NCI-H526 treated with DMSO at 0.1 percent for 48 hours (cell line): ENCODE data around the gene METTL25.

Source experiments
- DNase-seq: peaks from one replicate; lab custom pipeline; 2025; lab: John Stamatoyannopoulos, UW

METTL25 gene

DNA sequence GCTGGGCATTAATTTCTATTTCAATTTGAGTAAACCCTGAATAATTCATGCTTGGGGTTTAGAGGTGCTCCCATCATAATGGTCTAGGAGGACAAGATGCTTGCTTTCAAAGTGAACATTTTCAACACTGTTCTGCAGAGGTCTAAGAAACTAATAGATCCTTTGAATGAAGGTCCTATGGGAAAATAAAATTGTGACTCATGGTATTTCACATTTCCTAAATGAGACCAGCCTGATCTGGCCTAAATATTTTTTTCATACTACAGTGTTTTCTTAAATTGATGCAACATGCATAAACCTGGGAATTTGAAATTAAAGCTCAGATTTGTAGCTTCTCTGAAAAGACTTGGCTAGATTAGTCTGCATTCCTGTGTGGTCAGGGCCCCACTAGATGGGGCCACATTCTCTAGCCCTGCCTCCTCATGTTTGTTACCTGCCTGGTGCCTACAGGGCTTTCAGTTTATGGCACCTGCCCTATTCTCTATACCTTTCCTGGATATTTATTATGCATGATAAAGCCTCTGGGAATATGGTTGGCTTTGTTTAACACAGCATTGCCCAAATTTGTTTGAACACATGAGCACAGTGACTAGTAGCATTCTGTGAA is 112.7 kb downstream of the METTL25 start:
- no peak for DNase-seq

DNA sequence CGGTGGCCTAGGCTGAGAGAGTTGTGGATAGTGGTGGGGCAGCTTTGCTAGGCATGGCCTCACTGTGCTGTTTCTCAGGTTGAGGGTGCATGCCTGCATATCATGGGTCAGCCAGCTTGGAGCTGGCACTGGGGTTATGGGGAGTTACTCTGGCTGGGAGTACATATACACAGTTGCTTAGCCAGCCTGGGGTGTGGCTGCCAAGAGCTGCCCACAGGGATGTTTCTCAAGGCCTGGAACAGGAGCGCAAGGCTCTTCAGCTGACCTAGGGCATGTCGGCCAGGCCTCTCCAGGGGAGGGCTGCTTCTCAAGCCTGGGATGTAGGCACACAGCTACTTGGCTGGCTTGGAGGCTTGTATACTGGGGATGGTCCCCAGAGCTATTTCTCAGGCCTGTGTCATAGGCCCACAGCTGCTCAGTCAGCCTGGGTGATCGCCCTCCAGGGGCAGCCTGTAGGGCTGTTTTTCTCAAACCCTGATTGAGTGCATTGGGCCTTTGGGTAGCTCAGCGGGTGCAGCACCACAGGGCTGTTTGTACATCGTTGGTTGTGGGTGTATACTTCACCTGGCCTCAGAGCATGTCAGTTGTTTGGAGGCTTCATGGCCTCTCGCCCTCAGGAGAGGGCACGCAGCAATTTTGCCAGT is 114.9 kb downstream of the METTL25 start:
- DNase-seq: no peak

DNA sequence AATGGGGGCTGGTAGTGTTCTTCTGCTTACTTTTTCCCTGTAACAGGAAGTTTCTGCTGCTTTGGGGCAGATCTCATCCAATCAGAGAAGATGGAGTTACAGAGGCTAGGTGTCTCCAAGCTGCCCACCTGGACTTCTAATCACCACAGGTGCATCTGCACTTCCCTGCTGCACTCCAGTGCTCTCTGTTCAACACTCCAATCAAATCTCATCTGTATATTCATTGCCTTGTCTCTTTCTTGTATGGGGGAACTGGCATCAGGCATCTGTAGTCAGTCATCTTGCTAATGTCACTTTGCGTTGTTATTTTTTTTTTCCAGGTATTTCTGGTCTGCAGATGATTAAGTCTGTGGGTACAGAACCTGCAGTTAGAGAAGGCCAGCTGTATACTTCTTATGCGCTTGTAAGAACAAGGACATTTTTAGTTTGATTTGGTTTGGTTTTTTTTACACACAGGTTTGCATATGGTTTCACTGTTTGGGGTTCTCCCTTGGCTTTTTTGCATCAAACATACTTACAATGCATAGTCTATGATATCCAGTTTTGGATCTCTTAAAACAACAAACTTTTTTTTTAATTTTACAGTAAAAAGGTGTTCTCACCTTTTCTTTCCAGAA is 116.0 kb downstream of the METTL25 start:
- DNase-seq: no peak

DNA sequence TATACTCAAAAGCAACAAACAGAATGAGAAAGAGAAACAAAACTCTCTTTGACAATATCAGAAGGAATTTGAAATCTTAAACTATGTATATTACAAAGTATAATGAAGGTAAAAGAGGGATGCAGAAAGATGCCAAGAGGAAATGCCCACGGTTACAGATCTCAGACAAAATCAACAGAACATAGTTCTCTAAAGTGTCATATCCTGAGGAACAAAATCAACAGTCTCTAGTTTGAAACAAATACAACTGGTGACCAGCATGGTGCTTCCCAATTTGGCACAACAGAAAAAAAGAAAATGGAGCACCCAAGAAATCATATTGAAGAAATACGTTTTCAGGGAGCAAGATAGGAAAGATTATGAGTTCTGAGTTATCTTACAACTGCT is 116.5 kb downstream of the METTL25 start:
- DNase-seq: no peak

DNA sequence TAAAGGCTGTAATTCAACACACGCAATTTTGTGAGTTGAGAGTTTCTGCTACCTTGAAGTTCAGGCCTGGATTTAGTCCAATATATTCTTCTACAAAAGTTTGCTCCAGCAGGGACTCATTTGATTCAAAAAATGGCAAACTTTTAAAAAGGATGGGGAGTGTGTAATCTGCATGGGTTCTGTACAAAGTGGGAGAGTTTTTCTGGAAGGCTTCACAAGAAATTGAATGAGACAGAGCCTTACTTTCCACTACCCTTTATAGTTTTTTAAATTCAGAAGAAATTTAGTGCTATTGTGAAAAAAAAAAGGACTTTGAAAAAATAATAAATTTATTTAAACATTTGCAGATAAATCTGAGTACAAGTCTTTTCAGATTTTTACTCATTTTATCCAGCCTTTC is 116.9 kb downstream of the METTL25 start:
- no peak for DNase-seq

DNA sequence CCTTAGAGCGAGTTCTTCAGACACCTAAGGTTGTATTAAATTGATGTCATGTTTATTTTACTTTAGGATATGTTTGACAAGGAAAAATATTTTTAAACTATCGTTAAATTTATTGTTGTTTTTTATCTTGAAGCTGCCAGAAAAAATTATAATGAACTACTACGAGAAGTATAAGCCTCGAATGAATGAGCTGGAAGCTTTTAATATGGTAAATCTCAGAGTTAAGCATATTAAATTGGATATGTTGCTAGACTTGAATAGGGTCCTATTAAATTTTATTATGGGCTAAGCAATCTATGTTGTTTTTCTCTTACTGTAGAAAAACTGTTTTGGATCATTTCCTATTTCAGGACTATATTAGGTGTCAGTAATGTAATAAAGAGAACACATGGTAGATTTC is 118.2 kb downstream of the METTL25 start:
- no peak for DNase-seq

DNA sequence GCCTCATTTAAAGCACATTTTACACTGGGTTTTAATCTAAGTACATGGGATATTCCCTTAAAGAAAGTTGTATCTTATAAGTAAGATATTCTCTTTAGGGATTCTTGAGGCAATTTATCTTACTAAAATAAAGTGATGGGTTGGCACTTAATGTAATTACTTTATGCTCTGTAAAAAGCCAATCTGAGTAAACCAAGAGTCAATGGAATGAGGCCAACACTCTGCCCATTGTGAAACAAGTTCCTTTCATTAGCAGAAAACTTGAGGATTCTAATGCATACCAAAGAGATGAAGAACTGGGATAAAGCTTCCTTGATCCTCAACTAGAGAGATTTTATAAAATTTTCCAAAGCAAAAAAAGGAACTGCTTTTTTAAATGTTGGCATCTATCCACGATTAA is 121.2 kb downstream of the METTL25 start:
- DNase-seq: no peak

DNA sequence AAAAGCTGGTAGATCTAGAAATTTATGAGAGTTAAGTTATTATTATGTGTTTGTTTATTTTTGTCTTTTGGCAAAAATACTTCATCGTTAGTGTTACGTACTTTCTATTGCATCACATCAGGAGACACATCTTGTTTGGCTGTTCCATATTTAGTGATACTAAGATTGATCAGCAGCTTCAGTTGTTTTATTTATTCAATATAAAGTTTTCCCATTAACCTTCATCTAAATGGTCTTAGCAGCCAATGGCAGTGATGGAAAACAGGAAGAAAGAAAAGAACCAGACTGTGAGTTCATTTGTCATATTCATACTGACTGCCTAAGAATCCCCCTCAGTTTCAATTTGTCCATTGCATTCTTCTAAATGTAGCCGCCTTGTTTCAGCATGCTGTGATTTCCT is 122.3 kb downstream of the METTL25 start:
- no peak for DNase-seq

DNA sequence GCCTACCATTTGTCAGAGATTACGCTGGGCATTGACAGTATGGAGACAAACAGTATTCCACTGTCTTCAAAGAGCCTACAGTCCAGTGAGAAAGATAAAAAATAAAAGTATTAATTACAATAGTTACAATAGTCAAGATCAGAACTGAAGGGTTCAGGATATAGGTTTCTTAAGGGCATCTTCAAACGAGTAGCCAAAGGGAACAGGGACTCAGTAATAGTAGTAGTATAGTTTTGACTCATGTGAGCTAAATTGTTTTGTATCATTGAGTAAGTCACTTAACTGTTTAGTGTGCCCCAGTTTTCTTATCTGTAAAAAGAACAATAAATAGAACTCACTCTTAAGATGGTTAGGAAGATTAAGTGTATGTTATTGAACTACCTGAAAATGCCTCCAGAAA is 123.6 kb downstream of the METTL25 start:
- no peak for DNase-seq

DNA sequence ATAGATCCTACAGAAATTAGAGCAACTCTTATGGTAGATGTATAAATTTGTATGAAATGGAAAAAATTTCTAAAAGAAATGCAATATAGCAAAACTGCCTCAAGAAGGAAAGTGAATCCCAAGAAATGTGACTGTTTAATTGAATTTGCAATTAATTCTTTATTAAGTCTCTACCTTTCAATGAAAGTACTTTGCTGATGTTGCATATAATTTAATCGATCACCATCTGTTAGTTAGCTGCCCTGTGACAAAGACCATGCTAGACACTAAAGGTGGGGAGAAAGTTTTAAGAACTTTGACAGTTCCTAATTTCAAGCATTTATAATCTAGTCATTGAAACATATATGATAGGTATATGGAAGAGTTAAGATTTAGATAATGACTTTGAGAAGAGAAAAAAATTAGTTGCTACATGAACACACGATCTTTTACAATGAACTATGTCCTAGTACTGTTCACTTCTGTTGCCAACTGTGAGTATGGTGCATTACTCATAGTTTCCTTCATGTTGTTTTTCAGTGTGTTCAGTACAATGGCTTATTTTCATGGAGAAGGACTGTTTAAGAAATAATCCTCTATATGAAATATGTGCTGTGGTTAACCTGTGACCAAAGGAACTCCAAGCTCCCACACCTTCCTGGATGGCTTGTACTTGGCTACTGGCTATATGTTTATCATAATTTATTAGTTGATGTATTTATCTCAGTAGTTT is 128.4 kb downstream of the METTL25 start:
- no peak for DNase-seq

DNA sequence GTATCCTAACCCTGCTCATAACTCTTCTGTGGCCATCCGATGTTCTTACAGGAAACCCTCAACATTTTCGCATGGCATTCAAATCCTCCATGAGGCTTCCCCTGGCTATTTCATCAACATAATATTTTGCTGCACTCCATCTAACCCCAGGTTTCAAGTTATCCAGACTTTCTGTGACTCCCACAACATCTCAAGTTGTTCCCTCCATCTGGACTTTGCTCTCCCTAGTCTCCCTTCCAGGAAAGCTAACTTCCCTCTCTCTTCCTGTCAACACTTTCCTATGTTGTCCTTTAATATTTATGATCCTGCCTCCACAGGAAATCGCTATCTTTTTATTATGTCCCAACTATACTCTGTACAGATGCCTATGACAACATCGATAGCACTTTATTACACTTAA is 146.1 kb downstream of the METTL25 start:
- no peak for DNase-seq

DNA sequence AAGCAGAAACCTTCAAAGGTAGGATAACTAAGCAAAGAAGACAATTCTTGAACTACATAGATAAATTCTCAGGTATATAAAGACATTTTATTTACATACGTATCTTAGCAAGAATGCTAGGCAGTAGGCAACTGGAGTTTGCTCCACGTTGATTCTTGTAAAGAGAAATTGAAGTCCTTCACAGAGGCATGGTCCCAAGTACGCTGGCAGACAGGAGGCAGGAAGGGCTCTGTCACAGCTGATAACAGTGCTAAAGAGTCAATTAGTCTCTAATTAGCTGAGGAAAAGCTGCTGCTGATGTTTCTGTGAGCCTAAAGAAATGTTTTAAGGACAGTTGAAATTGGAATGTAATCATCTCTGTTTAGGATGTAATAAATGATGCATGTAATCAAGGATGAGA is 146.8 kb downstream of the METTL25 start:
- no peak for DNase-seq

DNA sequence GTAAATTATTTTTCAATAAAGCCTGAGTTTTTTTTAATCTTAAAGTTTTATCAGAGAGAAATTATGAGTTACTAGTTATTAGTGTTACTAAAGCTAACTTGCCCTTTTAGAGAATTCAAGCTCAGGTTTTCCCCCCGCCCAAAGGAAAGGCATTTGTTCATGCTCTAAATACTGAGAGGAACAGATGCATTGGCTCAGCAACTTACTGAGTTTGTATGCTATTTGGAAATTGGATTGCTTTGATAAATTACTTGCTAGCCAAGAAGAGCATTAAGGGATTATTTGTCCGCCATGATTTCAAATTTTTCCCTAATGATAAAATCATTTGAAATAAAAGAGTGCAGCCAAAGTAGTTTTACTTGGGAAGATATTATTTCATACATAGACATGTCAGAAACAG is 149.4 kb downstream of the METTL25 start:
- DNase-seq: no peak

DNA sequence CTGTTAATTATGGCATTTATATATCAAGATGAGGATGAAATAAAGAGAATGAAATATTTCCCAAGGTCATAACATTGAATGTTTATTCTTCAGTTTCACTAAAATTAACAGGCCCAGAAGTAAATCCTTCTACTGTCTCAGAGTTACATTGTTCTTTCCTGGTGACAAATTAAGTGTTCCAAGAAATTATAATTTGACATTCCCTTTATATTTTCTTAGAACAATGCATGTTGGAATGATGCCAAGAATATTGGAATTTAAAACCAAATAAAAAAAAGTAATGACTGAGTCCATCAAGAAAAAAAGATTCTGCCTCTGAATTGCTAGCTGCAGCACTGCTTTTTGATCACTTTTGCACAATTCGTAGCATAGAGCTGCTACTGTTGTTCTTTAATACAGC is 152.1 kb downstream of the METTL25 start:
- no peak for DNase-seq

DNA sequence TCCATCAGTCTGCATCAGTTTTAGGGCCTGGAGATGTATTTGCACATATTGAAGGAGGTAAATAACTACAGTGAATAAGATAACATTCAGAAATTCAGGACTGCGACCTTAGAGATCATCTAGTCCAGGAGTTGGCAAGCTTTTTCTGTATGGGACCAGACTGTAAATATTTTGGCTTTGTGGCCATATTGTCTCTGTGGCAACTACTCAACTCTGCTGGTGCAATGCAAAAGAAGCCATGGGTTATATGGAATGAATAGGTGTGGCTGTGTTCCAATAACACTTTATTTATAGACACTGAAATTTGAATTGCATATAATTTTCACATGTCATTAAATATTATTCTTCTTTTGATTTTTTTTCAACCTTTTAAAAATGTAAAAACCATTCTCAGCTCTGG is 156.6 kb downstream of the METTL25 start:
- DNase-seq: no peak

DNA sequence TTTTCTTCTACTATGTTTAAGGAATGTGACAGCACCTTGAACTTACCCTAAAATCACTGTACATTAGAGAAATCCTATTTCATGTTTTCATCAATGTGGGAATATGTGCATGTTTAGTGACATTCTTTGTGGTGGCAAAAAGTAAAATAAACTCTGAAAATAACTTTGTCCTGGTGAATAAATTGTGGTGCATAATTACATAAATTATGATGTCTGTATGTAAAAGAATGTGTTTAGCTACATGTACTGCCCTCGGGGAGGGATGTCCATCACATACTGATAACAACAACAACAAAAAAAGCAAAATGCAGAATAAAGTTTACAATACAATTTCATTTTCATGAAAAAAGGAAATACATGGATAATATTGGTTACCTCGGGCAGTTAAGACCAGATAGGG is 157.3 kb downstream of the METTL25 start:
- DNase-seq: no peak

DNA sequence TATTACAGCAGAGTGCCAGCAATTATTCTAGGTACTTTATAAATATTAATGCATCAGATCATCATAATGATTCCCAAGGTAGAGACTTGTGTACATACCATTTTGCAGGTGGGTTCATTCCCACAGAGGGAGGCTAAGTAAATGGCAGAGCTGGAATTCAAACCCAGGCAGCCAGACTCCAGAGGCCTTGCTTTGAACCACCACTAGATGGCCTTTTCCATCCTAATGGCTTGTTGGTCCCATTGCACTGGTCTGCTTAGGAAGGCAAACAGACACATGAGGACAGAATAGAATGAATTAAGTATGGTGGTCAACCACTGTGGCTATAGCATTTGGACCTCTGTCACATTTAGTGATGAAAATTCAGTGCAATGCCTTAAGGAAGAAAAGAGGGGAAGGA is 158.7 kb downstream of the METTL25 start:
- no peak for DNase-seq

DNA sequence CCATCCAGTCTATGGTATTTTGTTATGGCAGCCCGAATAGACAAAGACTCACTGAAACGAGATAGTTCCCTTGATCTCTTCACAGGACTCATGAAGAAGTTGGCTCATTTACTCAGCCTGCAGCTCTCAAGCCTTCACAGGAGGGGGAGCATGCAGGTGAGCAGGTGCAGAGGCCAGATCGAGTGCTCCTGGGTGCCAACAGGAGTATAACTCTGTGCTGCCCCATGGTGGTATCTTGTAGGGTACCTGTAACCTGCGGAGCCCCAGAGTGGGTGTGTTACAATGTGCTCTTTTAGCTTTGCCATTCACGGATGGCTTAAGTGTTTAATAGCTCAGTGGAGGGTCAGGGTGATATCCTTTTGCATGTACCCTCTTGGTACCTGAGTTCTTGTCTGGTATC is 159.5 kb downstream of the METTL25 start:
- no peak for DNase-seq

DNA sequence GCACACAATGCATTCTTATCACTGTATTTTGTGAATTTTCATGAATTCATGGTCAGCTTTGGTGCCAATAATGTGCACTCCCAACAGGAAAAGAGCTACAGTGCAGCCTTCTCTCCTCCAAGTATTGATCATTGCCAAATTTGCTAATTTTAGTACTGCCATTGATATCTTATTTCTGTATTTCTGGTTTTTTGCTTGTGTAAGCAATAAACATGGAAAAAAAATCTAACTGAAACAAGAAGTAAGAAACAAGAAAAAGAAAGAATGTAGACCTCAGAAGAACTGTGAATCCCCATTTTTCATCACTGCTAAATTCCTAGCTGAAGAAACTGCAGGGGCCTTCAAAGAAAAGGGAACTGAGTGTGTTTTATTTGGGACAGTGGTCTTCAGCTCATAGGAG is 161.2 kb downstream of the METTL25 start:
- no peak for DNase-seq

DNA sequence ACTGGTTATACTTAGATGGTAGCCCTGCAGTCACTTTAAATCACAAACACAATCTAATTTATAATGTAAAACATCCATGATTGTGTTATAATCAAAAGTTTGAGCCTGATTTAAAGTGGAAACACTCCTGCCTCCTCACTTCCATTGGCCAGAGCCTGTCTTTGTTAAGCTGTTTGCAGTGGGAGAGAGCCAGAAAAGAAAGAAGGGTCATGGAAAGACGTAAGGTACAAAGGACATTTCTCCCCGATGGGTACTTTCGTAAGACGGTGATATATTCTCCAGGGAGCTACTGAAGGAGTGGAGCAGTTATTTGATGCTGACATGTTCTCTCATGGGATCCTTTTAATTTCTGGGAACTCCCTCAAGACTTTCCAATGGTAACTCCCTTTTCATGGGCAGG is 164.0 kb downstream of the METTL25 start:
- DNase-seq: no peak

DNA sequence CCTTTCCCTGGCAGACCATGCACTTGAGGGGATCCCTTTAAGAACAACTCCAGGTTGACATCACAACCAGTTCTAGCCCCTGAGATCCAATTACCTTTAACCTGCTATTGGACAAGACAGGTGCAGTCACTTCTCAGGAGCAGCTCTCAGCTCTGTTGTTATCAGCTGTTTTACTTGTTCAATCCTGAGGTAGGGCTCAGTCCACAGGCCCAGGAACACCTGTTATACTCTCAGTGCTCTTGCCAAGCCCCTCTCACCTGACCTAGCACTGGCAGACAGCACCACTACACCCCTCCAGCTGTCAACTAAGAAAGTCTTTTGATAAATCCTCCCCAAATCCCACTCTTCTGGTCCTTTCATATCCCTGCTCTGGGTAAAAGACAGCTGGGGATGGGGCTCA is 164.4 kb downstream of the METTL25 start:
- no peak for DNase-seq

DNA sequence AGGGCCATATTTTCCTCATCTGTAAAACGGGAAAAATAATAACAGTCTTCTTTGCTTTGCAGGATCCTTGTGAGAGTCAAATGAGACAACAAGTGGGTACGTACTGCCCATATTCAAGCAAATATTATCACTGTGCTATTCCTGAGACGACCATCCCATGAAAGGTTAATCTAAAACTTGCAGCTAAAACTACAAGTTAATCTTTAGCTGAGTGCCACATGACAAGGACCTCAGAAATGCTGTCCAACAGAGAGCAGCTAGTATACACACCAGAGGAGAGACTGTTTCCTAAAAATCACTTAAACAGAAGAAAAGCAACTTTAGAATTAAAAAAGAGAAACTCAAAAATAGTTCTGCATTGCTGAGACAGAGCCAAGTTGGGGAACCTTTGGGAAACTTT is 165.7 kb downstream of the METTL25 start:
- DNase-seq: no peak

DNA sequence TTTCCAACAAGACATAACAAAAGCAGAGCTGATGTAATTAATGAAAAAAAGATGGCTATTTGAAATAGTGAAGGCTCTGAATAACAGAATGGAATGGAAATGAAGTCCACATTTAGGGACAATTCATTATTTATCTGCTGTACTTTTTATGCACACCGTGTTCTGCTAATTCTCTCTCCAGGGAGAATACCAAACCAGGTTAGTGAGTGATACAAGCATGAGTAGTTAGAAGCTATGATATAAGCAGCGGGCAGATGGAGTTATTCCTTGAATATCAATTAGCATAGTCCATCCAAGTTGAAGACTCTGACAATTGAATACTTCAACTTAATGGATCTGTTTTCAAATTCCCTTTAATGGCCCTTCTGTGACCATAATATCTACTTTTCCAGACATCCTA is 166.3 kb downstream of the METTL25 start:
- DNase-seq: no peak
